Peyer's patch (tissue), 4 donors: Measurements from ENCODE around the gene HHIP. TPM values are rescaled to one million over a fixed set of nuclear protein-coding genes. Genes with fewer than 3 reads are reported as not detected.
A peak's percentile ranks its signal among the peaks of the same experiment; 100 is the strongest.
"Not testable (repeated sequence)": the region's sequence is repeated elsewhere in the genome, so short reads cannot be mapped to it uniquely, and the experiment has no call there.

ENCODE experiments used
- DNase-seq, 3 donors: peaks; one replicate each; pipeline ENCODE4 v3.0.0-alpha.2; 2017 to 2019
- H3K27ac ChIP-seq, 4 donors: fragments of 200-600 bp; sonication (generic); one replicate each; pipeline ENCODE4 v1.5.1; 2016 to 2019
- H3K27me3 ChIP-seq, 2 donors: fragments of 200-600 bp; sonication (generic); one replicate each; pipeline ENCODE4 v1.5.1; 2019
- H3K36me3 ChIP-seq, 3 donors: fragments of 200-600 bp; sonication (generic); one replicate each; pipeline ENCODE4 v1.5.1; 2016 to 2019
- H3K4me1 ChIP-seq, 4 donors: fragments of 200-600 bp; sonication (generic); one replicate each; pipeline ENCODE4 v1.5.1; 2016 to 2019
- H3K4me3 ChIP-seq, 4 donors: fragments of 200-600 bp; sonication (generic); 1 replicate in 3 of 4; 2 replicates in 1 of 4; pipeline ENCODE4 v1.5.1; 2016 to 2019; ENCODE audit warnings: mild to moderate bottlenecking in 1 of 4
- H3K9me3 ChIP-seq, 4 donors: fragments of 200-600 bp; sonication (generic); one replicate each; pipeline ENCODE4 v1.5.1; 2016 to 2019; ENCODE audit warnings: mild to moderate bottlenecking in 1 of 4
- CTCF ChIP-seq, 6 experiments: fragments of 450-650 bp in 4 of 6; fragments of 200-600 bp in 2 of 6; sonication (generic) in 1 of 6; IDR thresholded peaks; one replicate each; pipeline ENCODE4 v1.5.1; 2017 to 2019; ENCODE audit warnings: antibody characterized with exemption in 6 of 6, mild to moderate bottlenecking in 3 of 6, moderate library complexity in 1 of 6
- POLR2A ChIP-seq, 2 donors: fragments of 450-650 bp; IDR thresholded peaks; one replicate each; pipeline ENCODE4 v1.5.1; 2017; ENCODE audit warnings: antibody characterized with exemption in 2 of 2, mild to moderate bottlenecking in 2 of 2, moderate library complexity in 2 of 2
- total RNA-seq, 4 donors: library from RNA; depleted of rRNA; stranded (reverse); fragments of >200 nt; gene quantifications; one replicate each; pipeline ENCODE4 v1.1.0, GENCODE V29; 2016

The HHIP gene
- total RNA-seq, 4 donors from 2014 or later: 3.0 to 37.1 (median 6.6) TPM

DNA sequence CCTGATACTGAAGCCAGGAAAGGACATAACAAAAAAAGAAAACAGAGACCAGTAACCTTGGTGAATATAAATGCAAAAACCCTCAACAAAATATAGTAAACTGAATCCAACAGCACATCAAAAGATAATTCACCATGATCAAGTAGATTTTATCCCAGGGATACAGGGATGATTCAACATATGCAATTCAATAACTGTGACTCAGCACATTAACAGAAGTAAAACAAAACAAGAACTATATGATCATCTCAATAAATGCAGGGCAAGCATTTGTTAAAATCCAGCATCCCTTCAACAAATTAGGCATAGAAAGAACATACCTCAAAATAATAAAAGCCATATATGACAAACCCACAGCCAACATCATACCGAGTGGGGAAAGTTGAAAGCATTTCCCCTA lies 112.0 kb downstream of the HHIP start:
- no peak overlapping the region for H3K27ac ChIP-seq
- H3K9me3 ChIP-seq: no peaks in the 10 kb centered on the region
- no peak overlapping the region for H3K4me3 ChIP-seq
- H3K36me3 ChIP-seq: no peaks in the 10 kb centered on the region
- no peak for DNase-seq
- no peaks in the 10 kb centered on the region for H3K27me3 ChIP-seq
- H3K4me1 ChIP-seq: no peaks in the 10 kb centered on the region
- TF ChIP-seq POLR2A (IDR thresholded peaks at IDR 0.05) (no peak), CTCF (IDR thresholded peaks at IDR 0.05) (no peak)

GRCh38 chr4:144768809-144769208 lies 122.9 kb downstream of the HHIP start:
- H3K4me1 ChIP-seq, H3K4me3 ChIP-seq, H3K36me3 ChIP-seq, H3K27ac ChIP-seq, H3K9me3 ChIP-seq, H3K27me3 ChIP-seq, DNase-seq: not testable (repeated sequence)

GRCh38 chr4:144778364-144778763 lies 132.4 kb downstream of the HHIP start:
- TF ChIP-seq POLR2A (IDR thresholded peaks at IDR 0.05) (no peak), CTCF (IDR thresholded peaks at IDR 0.05) (no peak)
- no peak overlapping the region for H3K4me3 ChIP-seq
- no peaks in the 10 kb centered on the region for H3K9me3 ChIP-seq

DNA sequence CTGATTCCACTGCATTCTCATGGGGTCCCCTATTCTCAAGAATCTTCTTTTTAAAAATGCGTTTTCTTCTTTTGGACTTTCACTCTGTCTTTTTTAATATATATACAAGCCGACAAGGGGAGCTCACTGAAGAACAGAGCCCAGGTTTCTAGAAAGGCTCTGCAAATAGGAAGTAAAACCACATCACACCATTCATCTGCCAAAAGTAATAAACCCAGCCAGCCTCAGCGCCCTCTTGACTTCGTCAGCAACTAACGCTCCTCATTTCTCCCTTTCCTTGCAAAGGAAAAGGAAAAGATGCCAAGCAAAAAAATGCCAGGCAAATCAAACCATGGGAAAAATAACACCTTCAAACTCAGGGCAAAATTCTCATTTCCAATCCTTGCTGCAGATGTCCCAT lies 136.4 kb downstream of the HHIP start:
- Histone ChIP-seq H3K27me3 (no peaks in the 10 kb centered on the region), H3K4me1 (no peaks in the 10 kb centered on the region), H3K9me3 (no peaks in the 10 kb centered on the region), H3K36me3 (no peaks in the 10 kb centered on the region), H3K4me3 (no peak overlapping the region), H3K27ac (no peak overlapping the region)
- DNase-seq: no peak
- TF ChIP-seq POLR2A (IDR thresholded peaks at IDR 0.05) (no peak), CTCF (IDR thresholded peaks at IDR 0.05) (no peak)

More at GRCh38 chr4:144778364-144778763, 132.4 kb downstream of the HHIP start:
- Histone ChIP-seq H3K27me3 (no peaks in the 10 kb centered on the region), H3K4me1 (no peaks in the 10 kb centered on the region), H3K36me3 (no peaks in the 10 kb centered on the region), H3K27ac (no peak overlapping the region)
- DNase-seq: no peak

DNA sequence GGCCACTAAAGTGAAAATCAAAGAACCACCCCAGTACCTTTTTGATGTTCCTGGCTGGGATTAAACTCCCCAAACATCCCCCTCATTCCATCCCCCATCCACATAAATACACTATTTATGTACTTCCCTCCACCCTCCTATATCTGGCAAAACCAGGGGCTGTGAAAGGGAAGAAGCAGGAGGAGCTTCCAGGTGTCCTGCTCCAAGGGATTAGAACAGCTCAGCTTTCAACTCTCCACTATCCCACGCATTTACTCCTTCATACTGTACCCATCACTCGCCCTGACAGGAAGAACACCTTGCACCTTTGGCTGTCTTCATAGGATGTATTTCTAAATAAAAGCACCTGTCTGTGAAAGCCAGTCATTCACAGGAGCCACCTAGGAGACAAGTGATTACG lies 140.0 kb downstream of the HHIP start:
- no peak overlapping the region for H3K4me3 ChIP-seq
- no peaks in the 10 kb centered on the region for H3K27me3 ChIP-seq
- H3K9me3 ChIP-seq: no peaks in the 10 kb centered on the region
- TF ChIP-seq CTCF (IDR thresholded peaks at IDR 0.05) (no peak), POLR2A (IDR thresholded peaks at IDR 0.05) (no peak)
- no peak overlapping the region for H3K27ac ChIP-seq
- no peak for DNase-seq
- no peaks in the 10 kb centered on the region for H3K4me1 ChIP-seq
- no peaks in the 10 kb centered on the region for H3K36me3 ChIP-seq

GRCh38 chr4:144787365-144788258 lies 141.7 kb downstream of the HHIP start:
- no peak for DNase-seq
- no peaks in the 10 kb centered on the region for H3K4me1 ChIP-seq
- H3K27me3 ChIP-seq: no peaks in the 10 kb centered on the region

More at GRCh38 chr4:144787365-144788258, 141.7 kb downstream of the HHIP start:
- Histone ChIP-seq H3K9me3 (no peaks in the 10 kb centered on the region), H3K36me3 (no peaks in the 10 kb centered on the region), H3K27ac (no peak overlapping the region), H3K4me3 (no peak overlapping the region)
- TF ChIP-seq CTCF (IDR thresholded peaks at IDR 0.05) (peak in 4 of 6 experiments; percentile 13 to 36 (median 29)), POLR2A (IDR thresholded peaks at IDR 0.05) (no peak)
